HG02981 (cell line): ENCODE results near the gene CYP24A1.

Experiments
- ATAC-seq: cut with Tn5 transposase; IDR thresholded peaks from one replicate; pipeline ENCODE4 v1.9.1; 2021; ENCODE audit warnings: mild to moderate bottlenecking, moderate library complexity; ENCODE audit not compliant: unreplicated experiment

Gene CYP24A1

DNA sequence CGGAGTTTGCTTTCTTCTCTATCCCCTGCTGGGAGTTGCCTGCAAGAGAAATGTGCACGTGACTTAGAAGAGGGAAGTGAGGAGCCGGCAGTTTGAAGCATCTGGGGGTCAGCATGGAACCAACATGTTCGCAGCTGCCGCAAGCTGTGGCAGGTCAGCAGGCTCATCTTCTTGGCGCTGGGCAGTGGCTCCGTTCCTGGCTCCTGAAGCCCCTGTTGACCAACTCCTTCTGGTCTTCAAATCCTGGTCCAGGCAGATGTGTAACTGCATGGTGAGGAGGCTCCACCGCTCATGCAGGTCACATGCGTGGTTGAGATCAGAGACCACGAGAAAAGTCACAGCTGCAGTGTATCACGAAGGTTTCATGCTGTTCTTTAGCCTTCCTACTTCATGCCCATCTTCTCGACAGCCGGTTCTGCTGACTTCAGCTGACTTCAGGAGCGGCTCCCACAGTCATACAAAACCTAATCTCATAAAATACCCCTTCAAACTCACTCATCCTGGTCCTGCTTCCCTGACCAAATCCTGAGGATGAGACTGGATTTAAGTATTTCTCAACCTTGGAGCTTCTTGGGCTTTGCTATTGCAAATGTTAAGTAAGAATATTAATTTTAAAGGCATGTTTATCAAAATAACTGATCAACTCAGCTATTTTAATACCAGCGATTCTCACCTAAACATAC, 58.5 kb downstream of the CYP24A1 start:
- ATAC-seq, result no peak

DNA sequence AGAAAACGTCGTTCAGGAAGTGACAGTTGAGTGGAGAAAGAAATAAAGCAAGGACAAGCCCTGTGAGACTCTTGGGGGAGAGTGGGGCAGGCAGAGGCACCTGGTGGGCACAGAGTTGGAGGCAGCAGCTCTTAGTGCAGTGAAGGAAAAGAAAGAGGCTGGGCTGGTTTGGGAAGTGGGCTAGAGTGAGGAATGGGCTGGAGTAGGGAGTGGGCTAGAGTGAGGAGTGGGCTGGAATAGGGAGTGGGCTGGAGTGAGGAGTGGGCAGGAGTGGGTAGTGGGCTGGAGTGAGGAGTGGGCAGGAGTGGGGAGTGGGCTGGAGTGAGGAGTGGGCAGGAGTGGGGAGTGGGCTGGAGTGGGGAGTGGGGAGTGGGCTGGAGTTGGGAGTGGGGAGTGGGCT, 59.7 kb downstream of the CYP24A1 start:
- no peak for ATAC-seq

DNA sequence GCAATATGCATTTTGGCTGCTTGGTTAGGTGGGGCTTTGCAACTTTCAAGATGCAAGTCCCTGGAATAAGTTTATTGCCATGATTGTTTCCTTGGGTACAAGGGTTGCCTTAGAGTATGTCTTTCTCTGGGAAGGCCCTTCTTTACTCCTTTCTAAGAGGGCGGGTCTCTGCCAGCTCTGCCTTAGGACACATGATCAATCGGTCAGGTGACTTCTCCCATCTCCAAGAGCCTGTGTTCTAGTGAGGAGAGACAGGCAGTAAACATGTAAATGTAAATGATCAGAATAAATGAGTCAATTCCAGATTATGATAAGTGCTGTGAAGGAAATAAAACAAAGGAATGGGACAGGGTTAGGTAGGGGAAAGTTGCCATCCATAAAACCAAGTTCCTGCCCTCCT, 60.2 kb downstream of the CYP24A1 start:
- ATAC-seq, result no peak

DNA sequence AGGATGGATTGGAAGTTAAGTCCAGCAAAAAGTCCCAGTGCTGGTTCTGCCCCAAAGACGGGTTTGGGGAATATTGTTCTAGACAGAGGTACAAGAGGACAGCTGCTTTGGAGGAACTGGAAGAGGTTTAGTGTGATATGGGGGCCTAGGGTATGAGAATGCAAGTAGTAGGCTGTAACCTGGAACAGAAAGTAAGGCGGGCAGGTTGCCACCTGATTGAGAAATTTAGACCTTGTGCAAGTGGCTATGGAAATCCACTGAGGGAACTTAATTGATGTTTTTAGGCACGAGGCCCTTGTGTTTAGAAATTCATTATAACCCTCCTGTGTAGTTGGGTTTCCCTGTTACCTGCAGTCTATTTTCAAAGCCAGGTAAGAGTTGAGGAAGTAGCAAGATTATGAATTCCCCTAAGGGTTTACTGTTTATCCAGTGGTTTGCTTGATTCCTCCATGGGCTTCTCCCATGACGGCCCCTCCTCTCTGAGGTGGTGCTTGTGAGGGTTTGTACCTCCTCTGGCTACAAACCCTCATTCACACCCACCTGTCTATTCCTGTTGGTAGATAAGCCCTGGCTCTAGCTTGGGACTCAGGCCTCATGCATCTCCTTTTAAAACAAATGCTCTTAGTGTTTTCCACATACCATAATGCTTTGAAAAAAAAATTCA, 61.4 kb downstream of the CYP24A1 start:
- no peak for ATAC-seq

DNA sequence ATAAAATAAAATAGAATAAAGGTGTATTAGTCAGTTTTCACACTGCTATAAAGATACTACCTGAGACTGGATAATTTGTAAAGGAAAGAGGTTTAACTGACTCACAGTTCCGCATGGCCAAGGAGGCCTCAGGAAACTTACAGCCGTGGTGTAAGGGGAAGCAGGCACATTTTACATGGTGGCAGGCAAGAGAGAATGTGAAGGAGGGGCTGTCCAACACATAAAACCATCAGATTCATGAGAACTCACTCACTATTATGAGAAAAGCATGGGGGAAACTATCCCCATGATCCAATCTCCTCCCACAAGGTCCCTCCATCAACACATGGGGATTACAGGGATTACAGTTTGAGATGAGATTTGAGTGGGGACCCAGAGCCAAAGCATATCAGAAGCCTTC, 62.3 kb downstream of the CYP24A1 start:
- no peak for ATAC-seq

DNA sequence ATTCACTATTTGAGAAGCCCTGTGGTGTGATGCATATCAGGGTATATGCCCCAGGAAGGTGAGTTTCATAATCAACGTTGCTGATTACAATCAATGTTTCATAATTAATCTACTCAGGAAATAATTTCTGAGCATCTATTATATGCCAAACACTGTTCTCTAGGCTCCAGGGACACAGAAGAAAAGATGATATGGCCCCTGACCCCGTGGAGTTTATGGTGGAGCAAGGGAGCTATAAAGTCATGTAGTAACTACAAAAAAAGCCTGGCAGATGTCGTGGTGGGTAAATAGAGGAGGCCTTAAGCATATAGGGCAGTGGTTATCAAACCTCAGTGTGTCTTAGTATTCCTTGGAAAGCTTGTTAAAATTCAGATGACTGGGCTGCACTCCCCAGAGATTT, 63.3 kb downstream of the CYP24A1 start:
- ATAC-seq, result no peak

DNA sequence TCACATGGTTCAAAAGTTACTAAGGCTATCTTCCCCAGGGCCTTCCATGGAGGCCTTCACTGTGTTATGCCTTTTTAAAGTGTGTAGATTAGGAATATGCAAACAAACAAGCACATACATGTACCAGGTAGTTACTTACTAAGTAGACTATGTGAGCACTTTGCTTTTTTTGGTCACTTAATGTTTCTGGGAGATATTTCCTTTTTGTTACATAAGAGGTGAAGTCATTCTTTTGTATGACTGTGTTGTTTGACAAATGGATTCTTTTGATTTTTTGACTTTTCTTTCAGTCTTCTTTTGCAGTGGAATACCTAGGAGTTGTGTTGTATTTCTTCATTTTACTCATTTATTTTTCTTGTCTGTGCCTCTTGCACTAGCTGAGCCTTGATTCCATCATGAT, 63.7 kb downstream of the CYP24A1 start:
- no peak for ATAC-seq

DNA sequence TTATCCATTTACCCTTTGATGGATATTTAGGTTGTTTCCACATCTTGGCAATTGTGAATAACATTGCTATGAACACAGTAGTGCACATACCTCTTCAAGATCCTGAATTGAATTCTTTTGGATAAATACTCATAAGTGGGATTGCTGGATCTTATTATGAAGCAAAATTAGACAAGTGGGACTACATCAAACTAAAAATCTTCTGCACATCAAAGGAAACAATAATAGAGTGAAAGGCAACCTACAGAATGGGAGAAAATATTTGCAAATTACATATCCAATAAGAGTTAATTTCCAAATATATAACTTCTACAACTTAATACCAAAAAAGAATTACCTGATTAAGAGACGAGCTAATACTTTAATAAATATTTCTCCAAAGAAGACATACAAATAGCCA, 65.0 kb downstream of the CYP24A1 start:
- no peak for ATAC-seq

DNA sequence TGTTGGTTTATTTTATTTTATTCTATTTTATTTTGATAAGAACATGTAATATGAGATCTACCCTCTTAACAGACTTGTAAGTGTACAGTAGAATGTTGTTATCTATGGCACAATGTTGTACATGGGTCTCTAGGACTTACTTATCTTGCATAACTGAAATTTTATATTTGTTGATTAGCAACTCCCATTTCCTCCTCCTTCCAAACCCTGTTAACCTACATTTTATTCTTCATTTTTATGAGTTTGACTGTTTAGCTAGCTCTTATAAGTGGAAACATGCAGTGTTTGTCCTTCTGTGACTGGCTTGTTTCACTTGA, 65.5 kb downstream of the CYP24A1 start:
- ATAC-seq, result no peak

DNA sequence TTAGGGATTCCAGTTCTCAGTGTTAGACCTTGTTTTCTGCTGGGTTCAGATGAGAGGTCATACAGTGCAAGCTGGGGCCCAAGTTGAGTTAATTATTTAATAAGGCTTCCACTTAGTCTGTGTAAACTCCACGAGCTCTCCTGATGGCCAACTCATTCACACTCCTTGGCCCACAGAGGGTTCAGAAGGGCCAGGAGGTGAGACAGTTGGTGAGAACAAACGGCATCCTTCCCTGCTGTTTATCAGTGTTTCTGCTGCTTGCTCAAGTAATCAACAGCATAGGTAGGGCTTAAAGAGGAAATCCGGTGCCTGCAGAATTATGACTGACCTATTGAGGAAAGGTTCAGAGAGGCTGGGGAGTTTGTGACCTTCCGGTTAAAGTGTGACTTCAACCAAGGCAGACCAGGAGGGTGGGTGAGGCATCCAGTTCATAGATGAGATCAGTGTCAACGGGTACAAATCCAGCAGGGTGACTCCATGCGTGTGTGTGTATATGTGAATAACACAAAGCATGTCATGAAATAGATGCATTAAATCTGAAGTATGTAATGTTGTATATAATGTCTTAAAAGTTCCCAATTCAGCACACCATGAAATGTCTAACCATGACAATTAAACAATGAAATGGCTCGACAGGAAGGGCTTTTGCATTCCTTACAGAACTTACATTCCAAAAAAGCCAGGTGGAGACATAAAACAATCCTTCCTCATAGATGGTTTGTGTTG, 66.0 kb downstream of the CYP24A1 start:
- no peak for ATAC-seq

DNA sequence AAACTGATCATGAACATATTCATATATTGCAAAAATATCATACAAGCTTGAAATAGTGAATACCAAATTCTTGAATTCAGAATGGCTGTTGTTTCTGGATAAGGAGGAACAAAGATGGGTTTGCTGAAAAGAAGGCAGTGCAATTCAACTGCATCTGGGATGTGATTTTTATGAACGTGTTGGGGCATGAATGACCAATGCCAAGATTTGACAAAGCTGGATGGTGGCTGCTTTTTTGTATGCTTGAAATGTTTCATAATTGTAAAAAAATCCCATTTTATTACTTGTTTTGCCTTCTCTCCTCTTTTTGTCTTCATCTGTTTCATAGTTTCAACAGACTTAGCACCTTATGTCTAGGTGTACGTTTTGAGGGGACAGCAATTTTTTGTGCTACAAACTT, 66.6 kb downstream of the CYP24A1 start:
- ATAC-seq, result no peak

DNA sequence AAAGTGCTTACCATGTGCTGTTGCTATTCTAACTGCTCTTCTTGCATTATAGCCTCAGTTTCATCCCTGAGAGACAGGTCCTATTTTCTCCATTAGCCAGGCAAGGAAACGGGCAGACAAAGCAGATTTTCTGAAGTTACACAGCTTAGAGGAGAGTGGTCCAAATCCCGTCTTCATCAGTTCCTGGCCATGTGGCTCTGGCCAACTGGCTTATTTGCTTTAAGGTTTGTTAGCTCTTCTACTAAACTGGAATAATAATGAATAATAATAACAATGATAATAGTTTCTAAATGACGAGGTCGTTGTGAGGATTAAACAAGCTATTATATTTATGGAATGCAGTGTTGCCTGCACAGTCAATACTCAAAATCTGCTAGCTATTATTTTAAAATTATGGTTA, 67.6 kb downstream of the CYP24A1 start:
- no peak for ATAC-seq

DNA sequence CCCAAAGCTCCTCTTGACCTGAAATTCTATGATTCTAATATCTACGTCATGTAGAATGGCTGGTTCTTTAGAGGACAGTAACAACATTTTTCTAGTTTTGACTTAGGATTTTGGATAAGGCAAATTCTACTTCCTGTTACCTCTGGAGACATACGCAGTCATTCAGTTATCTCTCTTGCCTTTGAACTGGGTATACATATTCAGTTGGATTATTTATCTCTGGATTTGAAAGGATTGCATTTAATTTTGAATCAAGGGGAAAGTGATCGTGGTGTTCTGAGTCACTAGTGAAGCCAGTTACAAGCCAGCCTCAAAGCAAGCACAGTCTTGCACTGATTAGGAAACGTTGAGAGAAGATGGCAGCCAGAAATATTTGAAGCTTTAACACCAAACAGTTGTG, 68.1 kb downstream of the CYP24A1 start:
- no peak for ATAC-seq

DNA sequence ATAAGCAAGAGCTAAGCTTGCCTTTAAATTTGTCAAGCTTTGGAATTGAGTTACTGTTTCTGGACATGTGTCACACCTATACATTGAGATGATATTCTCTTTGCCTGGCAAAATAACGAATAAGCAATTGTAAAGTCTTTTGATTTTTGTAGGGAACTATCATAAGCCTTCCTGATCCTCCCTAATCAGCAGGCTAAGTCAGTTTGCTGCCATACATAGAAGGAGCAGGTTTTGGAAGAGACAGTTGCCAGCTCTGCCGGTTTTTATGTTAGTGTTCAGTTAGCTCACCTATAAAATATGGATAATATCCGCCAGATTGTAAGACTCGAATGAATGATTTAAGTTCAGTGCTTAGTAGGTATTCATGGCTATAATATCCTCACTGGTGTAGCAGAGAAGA, 69.0 kb downstream of the CYP24A1 start:
- no peak for ATAC-seq

DNA sequence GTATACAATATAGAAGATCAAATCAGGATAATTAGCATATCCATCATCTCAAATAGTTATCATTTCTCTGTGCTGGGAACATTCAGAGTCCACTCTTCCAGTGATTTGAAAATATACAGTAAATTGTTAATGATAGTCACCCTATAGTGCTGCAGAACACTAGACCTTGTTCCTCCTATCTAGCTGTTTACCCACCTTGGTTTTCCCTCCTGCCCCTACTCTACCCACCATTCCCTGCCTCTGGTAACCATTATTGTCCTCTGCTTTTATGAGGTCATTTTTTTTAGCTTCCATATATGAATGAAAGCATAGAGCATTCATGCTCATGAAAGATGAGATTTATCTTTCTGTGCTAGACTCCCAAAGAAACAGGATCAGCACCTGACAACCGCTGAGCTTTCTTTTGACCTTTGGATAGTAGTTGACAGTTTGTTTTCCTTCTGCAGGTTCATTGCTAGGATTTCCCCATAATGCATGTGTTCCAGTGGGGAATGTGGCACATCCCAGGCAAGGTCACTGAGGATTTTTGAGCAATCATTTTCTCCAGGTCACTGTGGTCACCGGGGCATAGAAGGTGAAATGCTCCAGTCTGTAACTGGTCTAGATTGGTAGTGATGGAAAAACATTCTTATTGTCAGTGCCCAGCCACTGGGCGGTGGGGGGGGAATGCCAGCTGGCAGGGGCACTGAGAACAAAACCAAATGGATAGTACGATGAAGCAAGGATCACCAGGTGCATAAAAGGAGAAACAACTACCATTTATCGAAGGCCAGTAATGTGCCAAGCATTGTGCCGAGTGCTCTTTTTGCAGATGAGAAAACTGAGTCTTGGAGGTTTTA, 69.8 kb downstream of the CYP24A1 start:
- no peak for ATAC-seq
